ENCODE results near the gene COL23A1.

Gene COL23A1

GRCh38 chr5:178532236-178532635, 58.0 kb downstream of the COL23A1 start:
- no peak for DNase-seq (ENCODE audit: low spot score)

GRCh38 chr5:178531786-178532185, 58.4 kb downstream of the COL23A1 start:
- DNase-seq (ENCODE audit: low spot score), result no peak

GRCh38 chr5:178530526-178530925, 59.7 kb downstream of the COL23A1 start:
- DNase-seq (ENCODE audit: low spot score), result no peak

- DNase-seq (ENCODE audit: low spot score), result no peak
Measured at GRCh38 chr5:178529080-178529479, 61.1 kb downstream of the COL23A1 start.

GRCh38 chr5:178527458-178528307, 62.5 kb downstream of the COL23A1 start:
- no peak for DNase-seq (ENCODE audit: low spot score)

GRCh38 chr5:178526773-178527457, 63.3 kb downstream of the COL23A1 start:
- no peak for DNase-seq (ENCODE audit: low spot score)

GRCh38 chr5:178525906-178526732, 64.1 kb downstream of the COL23A1 start:
- DNase-seq (ENCODE audit: low spot score), result no peak

- DNase-seq (ENCODE audit: low spot score), result no peak
Measured at GRCh38 chr5:178524093-178524882, 65.9 kb downstream of the COL23A1 start.

GRCh38 chr5:178522361-178522760, 67.8 kb downstream of the COL23A1 start:
- DNase-seq (ENCODE audit: low spot score), result no peak

- no peak for DNase-seq (ENCODE audit: low spot score)
Measured at GRCh38 chr5:178520851-178521250, 69.3 kb downstream of the COL23A1 start.

- DNase-seq (ENCODE audit: low spot score), result no peak
Measured at GRCh38 chr5:178519804-178520203, 70.4 kb downstream of the COL23A1 start.

GRCh38 chr5:178519155-178519554, 71.0 kb downstream of the COL23A1 start:
- DNase-seq (ENCODE audit: low spot score), result no peak

- no peak for DNase-seq (ENCODE audit: low spot score)
Measured at GRCh38 chr5:178516504-178517235, 73.5 kb downstream of the COL23A1 start.

- DNase-seq (ENCODE audit: low spot score), result no peak
Measured at GRCh38 chr5:178515776-178516503, 74.3 kb downstream of the COL23A1 start.

GRCh38 chr5:178514851-178515418, 75.3 kb downstream of the COL23A1 start:
- no peak for DNase-seq (ENCODE audit: low spot score)

GRCh38 chr5:178511172-178511571, 79.0 kb downstream of the COL23A1 start:
- no peak for DNase-seq (ENCODE audit: low spot score)

GRCh38 chr5:178509491-178510057, 80.6 kb downstream of the COL23A1 start:
- DNase-seq (ENCODE audit: low spot score), result no peak

- DNase-seq (ENCODE audit: low spot score), result no peak
Measured at GRCh38 chr5:178507151-178507932, 82.9 kb downstream of the COL23A1 start.

All from HuH-7.5 (cell line).